Muscle of back (tissue), 11 donors: ENCODE measurements around the gene CD9. TPM values are rescaled to one million over a fixed set of nuclear protein-coding genes. Genes with fewer than 3 reads are reported as not detected.

ENCODE experiments used
- DNase-seq, 3 donors: peaks; one replicate each; pipeline versions ENCODE4 v3.0.0 to v3.0.0-alpha.2; 2013
- polyA plus RNA-seq, 10 donors: library from polyadenylated mRNA; unstranded; fragments of 120-200 nt; gene quantifications; one replicate each; pipeline ENCODE4 v1.2.1, GENCODE V29; 2013; ENCODE audit not compliant: insufficient read length in 10 of 10

Gene CD9
- polyA plus RNA-seq, 10 donors = 48.6 to 102 (median 70.8) TPM

DNA sequence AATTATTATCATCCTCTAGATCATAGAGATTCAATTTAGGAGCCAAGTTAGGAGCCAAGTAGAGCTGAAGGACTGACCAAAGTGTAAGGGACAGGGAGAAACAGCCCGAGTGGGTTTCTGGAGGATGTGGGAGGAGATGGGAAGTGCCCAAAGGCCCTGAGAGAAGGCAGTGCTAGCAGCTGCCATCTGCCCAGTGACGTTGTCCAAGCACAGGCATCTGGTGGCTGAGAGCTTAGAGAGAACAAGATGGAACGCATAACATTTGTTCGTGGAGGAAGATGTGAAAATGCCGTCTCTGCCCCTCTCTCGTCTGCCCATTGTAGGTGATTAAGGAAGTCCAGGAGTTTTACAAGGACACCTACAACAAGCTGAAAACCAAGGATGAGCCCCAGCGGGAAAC, 34.7 kb downstream of the CD9 start:
- no peak for DNase-seq

DNA sequence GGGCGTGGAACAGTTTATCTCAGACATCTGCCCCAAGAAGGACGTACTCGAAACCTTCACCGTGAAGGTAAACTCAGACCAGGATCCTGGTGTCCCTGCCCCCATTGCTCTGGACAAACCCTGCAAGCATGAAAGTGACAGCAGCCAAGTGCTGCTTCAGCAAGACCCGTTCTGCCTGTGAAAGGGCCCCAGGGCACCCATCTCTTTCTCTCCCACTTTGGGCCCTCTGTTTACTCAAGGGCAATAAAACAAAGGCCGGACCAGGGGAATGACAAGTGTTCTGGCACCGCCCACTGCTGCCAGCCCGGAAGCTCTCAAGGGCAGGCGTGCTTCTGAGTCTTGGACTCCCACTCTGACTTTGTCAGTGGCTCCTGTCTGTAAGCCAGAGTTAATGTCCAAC, 35.3 kb downstream of the CD9 start:
- no peak for DNase-seq

DNA sequence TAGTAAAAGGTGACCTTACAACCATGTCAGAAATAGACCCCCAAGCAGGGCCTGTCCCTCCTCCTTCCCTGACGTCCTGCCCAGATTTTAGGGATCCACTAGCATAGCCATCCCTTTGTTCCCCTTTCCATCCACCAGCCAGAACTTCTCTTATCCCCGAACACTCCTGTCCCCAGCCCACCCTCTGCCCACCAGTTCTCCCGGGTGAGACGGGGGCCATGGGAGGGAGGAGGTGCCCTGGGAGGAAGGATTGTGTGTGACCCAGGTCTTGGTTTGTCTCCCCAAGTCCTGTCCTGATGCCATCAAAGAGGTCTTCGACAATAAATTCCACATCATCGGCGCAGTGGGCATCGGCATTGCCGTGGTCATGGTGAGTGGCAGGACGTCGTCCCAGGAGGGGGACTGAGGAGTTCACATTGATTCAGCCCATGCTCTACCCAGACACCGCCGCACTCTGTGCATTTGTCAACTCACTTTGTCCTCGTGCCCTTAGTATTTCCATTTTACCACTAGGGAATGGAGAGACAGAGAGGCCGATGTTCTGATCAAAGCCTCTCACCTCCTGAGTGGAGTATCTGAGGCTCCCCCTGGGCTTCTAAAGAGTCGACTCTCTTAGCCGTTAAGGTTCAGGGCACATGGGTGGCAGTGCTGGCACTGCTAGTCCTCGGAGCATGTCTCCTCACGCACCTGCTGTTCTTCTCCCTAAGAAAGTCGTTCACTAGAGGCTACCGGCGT, 35.9 kb downstream of the CD9 start:
- no peak for DNase-seq

DNA sequence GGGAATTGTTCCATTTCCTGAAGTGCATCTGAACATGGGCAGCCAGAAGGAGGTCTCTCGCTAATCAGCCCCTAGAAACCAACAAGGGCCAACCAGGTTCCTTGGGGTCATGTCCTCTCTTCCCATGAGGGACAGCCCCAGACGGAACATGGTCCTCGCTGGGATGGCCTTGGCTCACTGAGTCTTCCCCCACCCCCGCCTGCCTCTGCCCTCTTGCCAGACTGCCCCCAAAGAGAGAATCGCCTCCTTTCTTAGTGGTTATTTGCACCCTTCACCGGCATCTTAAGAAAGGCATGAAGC, 36.4 kb downstream of the CD9 start:
- no peak for DNase-seq

DNA sequence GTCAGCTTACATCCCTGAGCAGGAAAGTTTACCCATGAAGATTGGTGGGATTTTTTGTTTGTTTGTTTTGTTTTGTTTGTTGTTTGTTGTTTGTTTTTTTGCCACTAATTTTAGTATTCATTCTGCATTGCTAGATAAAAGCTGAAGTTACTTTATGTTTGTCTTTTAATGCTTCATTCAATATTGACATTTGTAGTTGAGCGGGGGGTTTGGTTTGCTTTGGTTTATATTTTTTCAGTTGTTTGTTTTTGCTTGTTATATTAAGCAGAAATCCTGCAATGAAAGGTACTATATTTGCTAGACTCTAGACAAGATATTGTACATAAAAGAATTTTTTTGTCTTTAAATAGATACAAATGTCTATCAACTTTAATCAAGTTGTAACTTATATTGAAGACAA, 37.6 kb downstream of the CD9 start:
- DNase-seq = no peak

DNA sequence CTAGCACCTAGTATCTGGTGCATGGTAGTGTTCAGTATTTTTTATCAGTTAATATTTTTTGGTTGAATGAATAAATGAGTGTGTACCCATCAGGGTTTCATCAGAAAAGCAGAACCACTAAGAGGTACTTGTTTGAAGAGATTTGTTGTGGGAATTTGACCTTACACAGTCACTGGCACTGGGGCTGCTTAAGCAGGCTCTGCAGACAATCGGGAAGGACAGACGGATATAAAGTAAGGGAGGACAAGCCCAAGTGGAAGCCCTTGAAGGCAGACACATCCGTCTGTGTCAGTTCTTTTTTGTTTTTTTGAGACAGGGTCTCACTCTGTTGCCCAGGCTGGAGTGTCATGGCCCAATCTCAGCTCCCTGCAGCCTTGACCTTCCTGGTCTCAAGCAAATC, 38.7 kb downstream of the CD9 start:
- no peak for DNase-seq

DNA sequence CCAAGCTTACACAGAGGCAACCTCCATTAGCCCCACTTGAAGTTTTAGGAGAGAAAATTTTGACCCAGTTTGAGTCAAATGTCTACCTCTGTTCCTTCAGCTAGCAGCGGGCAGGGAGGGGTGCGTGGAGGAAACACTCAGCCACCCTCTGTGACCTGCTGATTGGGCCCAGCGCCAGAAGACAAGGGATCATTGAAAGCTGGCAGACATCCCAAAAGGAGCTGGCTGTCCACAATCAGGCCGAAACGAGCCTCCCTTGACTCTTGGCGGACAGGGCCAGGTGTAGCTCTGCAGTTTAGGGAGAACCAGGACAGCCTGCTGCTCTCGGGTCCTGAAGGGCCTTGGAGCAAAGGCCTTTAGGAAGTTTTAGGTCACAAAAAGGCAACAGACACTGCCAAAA, 41.3 kb downstream of the CD9 start:
- DNase-seq = no peak

DNA sequence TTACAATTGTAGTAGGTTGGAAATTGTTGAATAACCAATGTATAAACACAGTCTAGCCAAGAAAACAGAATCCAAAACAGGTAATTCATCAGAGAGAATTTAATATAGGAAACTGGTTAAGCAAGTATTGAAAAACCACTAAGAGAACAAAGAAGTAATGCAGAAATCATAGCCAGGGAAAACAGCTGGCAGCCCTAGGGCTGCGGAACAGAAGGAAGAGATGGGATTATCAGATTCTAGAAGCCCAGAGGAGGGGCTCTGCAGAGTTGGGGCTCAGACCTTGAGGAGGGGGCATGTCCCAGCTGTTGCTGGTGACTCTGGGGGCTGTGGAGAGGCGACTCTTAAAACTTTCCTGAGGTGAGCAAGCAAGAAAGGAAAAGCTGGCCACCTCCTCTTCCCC, 49.4 kb downstream of the CD9 start:
- DNase-seq = no peak

DNA sequence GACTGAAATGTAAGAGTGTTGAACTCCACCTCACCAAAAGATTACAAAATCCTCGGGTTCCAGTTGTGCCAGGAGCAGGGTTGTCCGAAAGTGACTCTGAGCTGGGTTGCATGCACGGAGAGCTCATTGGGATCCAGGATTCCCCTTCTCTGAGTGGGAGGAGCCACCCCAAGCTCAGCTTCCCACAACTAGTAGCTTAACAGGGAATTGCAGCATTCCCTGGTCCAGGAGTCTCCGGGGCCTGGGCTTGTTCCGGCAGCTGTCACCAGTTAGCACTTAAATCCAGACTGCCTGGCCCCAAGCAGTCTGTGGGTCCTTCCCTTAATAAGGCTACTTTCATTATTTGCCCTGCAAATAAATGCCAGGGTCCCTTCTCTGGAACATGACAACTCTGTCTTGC, 50.1 kb downstream of the CD9 start:
- DNase-seq = no peak

DNA sequence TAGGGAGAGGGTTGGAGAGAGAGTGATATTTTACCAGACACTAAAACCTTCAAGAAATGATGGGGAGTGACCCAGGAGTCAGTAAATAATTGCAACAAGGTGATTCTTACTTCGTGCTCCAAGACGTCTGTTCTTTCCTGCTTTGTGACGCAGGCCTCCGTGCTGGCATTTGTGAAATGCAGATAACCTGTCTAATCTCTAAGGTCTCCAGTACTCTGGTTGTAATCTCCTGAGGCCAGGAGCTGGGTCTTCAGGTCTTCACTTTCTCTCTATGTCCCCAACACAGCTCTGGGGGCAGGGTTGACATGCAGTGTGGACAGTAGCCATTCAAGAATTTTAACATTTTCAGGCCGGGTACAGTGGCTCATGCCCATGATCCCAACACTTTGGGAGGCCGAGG, 53.1 kb downstream of the CD9 start:
- no peak for DNase-seq

DNA sequence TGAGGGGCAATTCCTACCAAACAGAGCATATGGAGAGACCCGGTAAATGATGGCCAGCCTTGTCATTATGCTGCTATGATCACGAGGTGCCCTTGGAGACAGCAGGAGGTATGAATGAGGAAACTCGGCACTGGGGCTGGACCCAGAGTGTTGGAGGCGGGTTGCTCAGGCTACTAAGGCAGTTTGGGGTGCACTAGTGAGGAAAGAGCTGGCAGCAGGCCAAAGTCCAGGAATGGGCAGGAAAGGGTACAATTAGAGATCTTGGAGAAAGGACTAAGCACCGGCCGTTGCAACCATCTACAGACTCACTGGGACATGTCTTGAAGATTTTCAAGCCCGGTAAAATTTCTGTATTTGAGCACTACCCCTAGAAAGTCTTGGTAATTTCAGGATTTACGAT, 54.3 kb downstream of the CD9 start:
- DNase-seq = no peak

DNA sequence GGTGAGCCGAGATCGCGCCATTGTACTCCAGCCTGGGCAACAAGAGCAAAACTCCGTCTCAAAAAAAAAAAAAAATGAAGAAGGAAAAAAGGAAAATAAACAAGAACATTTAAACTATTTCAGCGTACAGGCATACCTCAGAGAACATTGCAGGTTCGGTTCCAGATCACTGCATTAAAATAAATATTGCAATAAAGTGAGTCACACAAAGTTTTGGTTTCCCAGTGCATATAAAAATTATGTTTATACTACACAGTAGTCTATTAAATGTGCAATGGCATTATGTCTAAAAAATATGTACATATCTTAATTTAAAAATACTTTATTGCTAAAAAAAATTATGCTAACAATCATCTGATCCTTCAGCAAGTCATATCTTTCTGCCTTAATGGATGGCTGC, 56.8 kb downstream of the CD9 start:
- DNase-seq = no peak

DNA sequence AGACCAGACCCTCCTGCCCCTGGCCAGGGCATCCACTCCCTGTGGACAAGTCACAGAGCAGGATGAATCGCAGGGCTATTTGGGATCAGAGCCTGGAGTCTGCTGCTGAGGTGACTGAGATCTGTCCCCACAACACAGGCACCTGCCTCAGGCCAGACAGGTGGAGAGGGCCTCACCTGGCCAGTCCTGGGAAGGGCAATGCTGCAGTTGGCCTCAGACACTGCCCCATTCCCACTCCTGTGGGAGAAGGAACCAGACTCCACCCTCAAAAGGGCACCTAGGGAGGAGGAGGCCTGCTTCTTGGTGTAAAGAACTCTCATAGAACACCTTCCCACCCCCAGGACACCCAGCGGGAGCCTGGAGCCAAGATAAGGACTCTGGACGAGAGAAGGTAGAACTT, 62.0 kb downstream of the CD9 start:
- DNase-seq = no peak

DNA sequence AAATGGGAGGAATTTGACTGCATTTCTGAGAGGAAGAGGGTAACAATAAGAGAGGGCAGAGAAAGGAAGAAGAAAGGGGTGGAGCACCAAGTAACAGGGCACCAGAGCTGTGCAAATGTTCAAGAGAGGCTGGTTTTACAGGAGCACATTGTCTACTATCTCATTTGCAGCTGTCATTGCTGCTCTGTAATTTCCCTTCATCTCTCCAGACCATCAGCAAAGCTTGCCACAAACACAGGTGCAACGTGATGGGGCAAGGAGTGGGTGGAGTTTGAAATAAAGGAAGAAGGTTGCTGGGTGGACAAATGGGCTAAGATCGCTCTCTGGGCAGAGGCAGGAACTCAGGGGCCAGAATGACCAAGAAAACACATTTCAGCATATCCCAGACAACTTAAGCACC, 62.4 kb downstream of the CD9 start:
- DNase-seq = no peak

DNA sequence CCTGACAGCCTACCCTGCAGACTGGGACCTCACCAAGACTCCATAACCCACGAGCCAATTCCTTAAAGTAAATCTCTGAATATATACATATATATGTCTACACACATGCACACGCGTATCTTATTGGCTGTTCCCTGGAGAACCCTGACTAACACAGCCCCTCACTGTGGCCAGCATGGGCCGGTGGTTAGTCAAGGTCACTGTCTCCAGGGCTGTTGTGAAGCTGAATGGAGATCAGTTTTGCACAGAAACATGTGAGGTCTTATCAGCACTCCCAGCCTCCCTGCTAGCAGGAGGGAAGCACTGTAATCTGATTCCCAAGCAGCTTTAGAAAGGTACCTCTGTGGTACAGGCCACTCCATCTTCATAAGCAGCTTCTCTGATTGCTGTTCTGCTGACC, 63.7 kb downstream of the CD9 start:
- no peak for DNase-seq

DNA sequence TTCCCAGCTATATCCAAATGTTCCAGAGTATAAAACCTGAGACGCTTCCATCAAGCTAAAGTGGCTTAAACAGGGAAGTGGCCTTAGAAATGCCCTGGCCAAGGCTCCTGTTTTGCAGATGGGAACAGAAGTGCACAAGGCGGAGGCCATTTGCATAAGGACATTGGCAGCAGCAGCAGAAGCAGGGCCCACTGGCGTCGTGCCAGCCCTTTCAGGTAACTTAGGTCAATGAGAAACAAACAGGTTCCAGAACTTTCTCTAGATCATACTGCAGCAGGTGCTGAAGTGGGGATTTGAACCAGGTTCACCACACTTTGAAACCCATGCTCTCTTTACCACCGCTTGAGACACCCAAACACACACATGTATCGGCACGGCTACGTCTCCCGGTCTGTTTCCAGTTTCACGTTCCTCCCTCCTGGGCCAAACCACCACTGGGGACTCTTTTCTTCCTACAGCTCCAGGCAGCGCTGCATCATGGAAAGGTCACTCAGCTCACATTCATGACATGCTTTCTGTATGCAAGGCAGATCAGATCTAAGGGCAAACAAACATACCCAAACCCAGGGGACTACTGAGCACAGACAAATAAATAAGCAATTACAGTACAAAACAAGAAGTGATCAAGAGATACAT, 64.3 kb downstream of the CD9 start:
- DNase-seq = no peak

DNA sequence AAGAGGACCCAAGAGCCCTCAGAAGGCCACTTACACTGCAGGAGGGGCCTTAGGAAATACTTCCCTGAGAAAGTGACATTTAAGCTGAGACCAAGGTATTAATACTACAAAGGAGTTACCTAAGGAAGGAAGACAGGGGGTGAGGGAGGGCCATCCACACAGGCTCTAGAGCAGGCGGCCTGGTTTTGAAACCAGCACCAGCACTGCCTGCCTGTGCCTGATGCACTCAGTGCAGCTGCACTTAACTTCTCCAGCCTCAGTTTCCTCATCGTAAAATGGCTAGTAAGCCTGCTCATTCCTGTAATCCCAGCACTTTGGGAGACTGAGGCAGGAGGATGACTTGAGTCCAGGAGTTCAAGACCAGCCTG, 64.8 kb downstream of the CD9 start:
- no peak for DNase-seq

DNA sequence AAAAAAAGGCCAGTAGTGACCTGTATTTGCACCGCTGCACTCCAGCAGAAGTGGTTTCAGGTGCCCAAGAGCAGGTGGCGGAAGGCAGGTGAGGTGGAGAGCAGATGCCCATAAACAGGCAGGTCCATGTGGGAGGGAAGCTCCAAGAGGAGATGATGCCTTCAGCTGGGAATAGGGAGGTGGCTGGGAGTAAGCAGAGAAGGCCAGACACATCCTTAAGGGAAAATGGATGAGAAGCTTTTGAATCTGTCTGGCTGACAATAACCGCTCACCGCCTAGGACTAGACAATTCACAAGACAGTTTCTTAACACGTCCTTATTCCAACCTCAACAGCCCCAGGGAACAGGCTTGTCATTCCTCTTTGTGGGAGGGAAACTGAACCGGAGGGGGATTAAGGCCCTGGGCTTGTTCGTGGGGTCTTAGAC, 66.4 kb downstream of the CD9 start:
- DNase-seq = no peak

DNA sequence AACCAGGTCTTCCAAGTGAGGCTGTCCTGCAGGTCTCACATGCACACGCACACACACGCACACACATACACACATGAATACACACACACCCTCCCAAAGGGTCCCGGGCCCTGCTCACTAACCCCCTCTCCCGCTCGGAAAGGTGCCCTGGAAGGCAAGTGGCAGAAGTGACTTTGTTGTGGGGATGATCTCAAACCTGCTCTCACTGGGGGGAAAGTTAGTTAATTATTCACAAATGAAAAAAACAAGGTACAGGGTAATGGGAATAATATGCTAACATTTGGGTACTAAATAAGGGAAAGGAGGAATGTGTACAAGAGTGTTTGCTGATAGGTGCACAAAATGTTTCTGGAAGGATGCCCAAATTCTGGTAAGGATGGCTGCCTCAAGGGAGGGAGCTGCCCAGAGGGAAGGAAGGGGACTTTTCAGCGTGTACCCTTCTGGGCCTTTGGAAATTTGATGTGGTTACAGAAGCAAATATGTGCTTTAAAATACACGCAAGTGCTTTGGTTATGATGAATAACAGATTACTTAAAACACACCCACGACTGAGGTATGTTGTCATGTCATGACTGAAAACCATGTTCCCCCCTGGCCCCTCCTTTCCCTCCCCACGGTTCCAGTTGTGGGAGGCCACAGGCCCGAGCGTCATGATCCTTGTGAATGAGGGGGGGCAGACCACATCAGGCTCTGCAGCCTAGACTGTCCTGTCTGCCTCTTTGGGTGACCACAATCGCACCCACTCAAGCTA, 66.9 kb downstream of the CD9 start:
- no peak for DNase-seq

DNA sequence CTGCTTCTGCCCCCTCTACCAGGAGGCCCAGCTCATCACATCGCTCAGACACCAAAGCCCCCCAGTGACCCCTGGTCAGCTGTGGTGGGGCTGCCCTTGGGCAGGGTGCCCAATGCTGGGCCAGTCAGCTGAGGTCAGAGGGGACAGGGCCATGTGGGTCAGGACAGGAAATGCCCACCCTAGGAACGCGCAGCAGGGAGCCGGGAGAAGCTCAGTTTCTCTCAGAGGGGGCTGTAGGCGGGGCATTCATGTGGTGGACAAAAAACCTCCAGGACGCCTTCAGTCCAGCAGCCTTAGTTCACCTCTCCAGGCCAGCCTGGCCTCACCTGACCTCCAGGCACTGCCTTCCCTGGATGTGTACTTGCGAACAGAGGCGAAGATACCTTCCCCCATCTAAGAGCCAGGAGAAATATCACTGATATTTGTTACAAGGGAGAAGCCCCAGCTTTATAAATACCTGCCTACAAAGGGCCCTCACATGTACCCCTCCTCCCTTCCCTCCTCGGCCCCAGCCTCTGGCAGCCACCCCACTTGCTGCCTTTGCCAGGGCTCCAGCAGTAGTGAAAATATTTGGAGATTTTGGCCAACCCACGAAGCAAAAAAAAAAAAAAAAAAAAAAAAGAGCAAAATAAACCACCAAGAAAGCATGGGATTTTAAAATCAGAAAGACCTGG, 68.4 kb downstream of the CD9 start:
- DNase-seq = no peak

DNA sequence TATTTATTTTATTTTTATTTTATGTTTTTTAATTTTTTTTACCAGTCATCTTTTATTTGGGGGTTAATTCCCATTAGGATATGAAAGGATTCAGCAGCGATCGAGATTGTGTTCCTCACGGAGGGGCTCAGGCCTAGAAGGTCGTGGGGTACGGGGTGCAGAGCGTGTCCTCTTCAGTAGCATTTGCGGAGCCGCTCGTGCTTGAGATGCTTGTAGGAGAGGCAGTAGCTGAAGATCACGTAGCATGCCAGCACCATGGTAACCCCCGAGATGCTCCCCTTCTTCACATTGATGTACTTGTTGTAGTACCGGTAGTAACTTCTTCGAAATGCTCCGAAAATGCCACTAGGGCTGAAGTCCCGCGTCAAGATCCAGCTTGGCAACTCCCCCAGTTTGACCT, 69.8 kb downstream of the CD9 start:
- no peak for DNase-seq

DNA sequence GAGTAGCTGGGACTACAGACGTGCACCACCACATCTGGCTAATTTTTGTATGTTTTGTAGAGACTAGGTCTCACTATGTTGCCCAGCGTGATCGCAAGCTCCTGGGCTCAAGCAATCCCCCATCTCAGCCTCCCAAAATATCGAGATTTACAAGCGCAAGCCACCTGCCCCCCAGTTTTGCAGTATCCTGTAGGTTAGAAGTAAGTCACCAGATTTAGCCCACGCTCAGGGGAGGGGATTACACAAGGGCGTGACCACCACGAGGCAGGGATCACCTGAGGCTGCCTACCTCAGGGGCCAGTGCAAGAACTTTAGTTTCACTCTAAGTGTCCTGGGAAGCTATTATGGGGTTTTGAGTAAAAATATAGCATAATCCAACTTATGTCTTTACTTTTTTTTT, 71.1 kb downstream of the CD9 start:
- DNase-seq = no peak
